Measurements from ENCODE around the gene RNU1-2. TPM values are rescaled to one million over a fixed set of nuclear protein-coding genes. Genes with fewer than 3 reads are reported as not detected.
"Not testable (repeated sequence)": the region's sequence is repeated elsewhere in the genome, so short reads cannot be mapped to it uniquely, and the experiment has no call there.

RNU1-2 gene
- total RNA-seq, 1 experiment from 2014 or later, result 2,051 TPM

DNA sequence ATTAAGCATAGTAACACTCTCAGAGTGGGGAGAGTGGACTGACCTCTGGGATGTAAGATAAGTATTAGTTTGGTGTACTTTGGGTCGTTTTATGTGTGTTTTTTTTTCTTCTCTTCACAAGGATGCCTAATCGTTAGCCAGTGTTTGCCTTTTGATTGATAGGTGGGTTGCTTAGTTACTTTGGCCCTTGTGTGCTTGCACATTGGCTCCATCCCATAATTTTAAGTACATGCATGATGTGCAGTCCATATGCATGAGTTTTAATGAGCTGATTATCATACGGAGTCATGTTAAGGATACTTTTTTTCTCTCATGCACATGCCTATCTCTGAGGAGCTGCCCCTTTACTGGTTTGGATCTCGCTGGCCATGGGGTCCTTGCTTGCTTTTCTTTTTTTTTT is 4.7 kb upstream of the RNU1-2 start:
- H3K4me1 Mint-ChIP-seq, result peaks cover 15 to 23% of the 10 kb centered on the region in 2 experiments
- not testable (repeated sequence) for H3K23me2 ChIP-seq (ENCODE audit: insufficient read length, low read depth, low read length, poor library complexity, severe bottlenecking); H2BK120ac ChIP-seq (ENCODE audit: low read depth, low read length, poor library complexity, severe bottlenecking); H4K20me1 ChIP-seq (ENCODE audit: control insufficient read depth, insufficient read depth, insufficient read length); DNase-seq; H4K8ac ChIP-seq (replicated peaks; ENCODE audit: insufficient read length, low read depth, low read length); H2BK20ac ChIP-seq (ENCODE audit: low read depth, low read length, poor library complexity, severe bottlenecking); H3T11ph ChIP-seq (ENCODE audit: low read length); H3K14ac ChIP-seq (ENCODE audit: insufficient read depth, low read length); H2BK12ac ChIP-seq (ENCODE audit: insufficient read length, low read depth, low read length); H3K4me1 ChIP-seq (ENCODE audit: insufficient read depth, low read length); H3K27me3 Mint-ChIP-seq (ENCODE audit: low read depth); H3K4me3 Mint-ChIP-seq; H3K27me3 ChIP-seq (ENCODE audit: insufficient read depth, low read length); H2AK5ac ChIP-seq (ENCODE audit: insufficient read length, low read length); H3K9me3 Mint-ChIP-seq; H3K18ac ChIP-seq (ENCODE audit: insufficient read length, low read depth, low read length); H2BK5ac ChIP-seq (ENCODE audit: insufficient read length, low read length); H2BK15ac ChIP-seq (ENCODE audit: low read depth, low read length); H3K4ac ChIP-seq (ENCODE audit: low read depth, low read length); H3K27ac Mint-ChIP-seq; H3K9ac ChIP-seq (ENCODE audit: extremely low read depth, insufficient read length, low read length); H3K23ac ChIP-seq (ENCODE audit: insufficient read length, low read depth, low read length); H2AFZ ChIP-seq (ENCODE audit: low read length); H3K79me2 ChIP-seq (ENCODE audit: insufficient read depth, low read length); H3K56ac ChIP-seq (ENCODE audit: insufficient read length, low read depth, low read length); H3K4me2 ChIP-seq (ENCODE audit: insufficient read depth, insufficient read length, low read length); H4K91ac ChIP-seq (ENCODE audit: insufficient read length, low read depth, low read length); H3K79me1 ChIP-seq (ENCODE audit: insufficient read depth, low read depth, low read length, poor library complexity, severe bottlenecking); H3K36me3 Mint-ChIP-seq (ENCODE audit: insufficient read depth in 1 of 3, low read depth in 3 of 3); H3K27ac ChIP-seq (ENCODE audit: insufficient read length, low read depth, low read length); H3K9me3 ChIP-seq (ENCODE audit: control insufficient read depth, low read depth, low read length); H4K5ac ChIP-seq (ENCODE audit: insufficient read length, low read depth, low read length)
- WGBS (ENCODE audit: extremely low coverage, insufficient read length, low lambda C conversion rate), result no CpG with 5 or more reads among the region's 4 CpGs

GRCh38 chr1:16892978-16893525 is 2.7 kb upstream of the RNU1-2 start:
- H2AFZ ChIP-seq (ENCODE audit: low read length); H3K9ac ChIP-seq (ENCODE audit: extremely low read depth, insufficient read length, low read length); H4K20me1 ChIP-seq (ENCODE audit: control insufficient read depth, insufficient read depth, insufficient read length): not testable (repeated sequence)

More at GRCh38 chr1:16892978-16893525, 2.7 kb upstream of the RNU1-2 start:
- not testable (repeated sequence) for H2BK5ac ChIP-seq (ENCODE audit: insufficient read length, low read length); H3K4ac ChIP-seq (ENCODE audit: low read depth, low read length); H4K91ac ChIP-seq (ENCODE audit: insufficient read length, low read depth, low read length); H4K5ac ChIP-seq (ENCODE audit: insufficient read length, low read depth, low read length); H3K27ac Mint-ChIP-seq; H2BK20ac ChIP-seq (ENCODE audit: low read depth, low read length, poor library complexity, severe bottlenecking); H3K14ac ChIP-seq (ENCODE audit: insufficient read depth, low read length); H2BK120ac ChIP-seq (ENCODE audit: low read depth, low read length, poor library complexity, severe bottlenecking); H3K36me3 Mint-ChIP-seq (ENCODE audit: insufficient read depth in 1 of 3, low read depth in 3 of 3); H4K8ac ChIP-seq (replicated peaks; ENCODE audit: insufficient read length, low read depth, low read length); H3K27me3 Mint-ChIP-seq (ENCODE audit: low read depth); H3K27me3 ChIP-seq (ENCODE audit: insufficient read depth, low read length); H3K23me2 ChIP-seq (ENCODE audit: insufficient read length, low read depth, low read length, poor library complexity, severe bottlenecking); H3K79me1 ChIP-seq (ENCODE audit: insufficient read depth, low read depth, low read length, poor library complexity, severe bottlenecking); H3K79me2 ChIP-seq (ENCODE audit: insufficient read depth, low read length); H3K56ac ChIP-seq (ENCODE audit: insufficient read length, low read depth, low read length); H3K27ac ChIP-seq (ENCODE audit: insufficient read length, low read depth, low read length); H3K23ac ChIP-seq (ENCODE audit: insufficient read length, low read depth, low read length); H3K9me3 Mint-ChIP-seq; H2AK5ac ChIP-seq (ENCODE audit: insufficient read length, low read length); H2BK15ac ChIP-seq (ENCODE audit: low read depth, low read length); H3T11ph ChIP-seq (ENCODE audit: low read length); H3K18ac ChIP-seq (ENCODE audit: insufficient read length, low read depth, low read length); DNase-seq; H2BK12ac ChIP-seq (ENCODE audit: insufficient read length, low read depth, low read length); H3K4me2 ChIP-seq (ENCODE audit: insufficient read depth, insufficient read length, low read length); H3K9me3 ChIP-seq (ENCODE audit: control insufficient read depth, low read depth, low read length); H3K4me3 Mint-ChIP-seq; H3K4me1 ChIP-seq (ENCODE audit: insufficient read depth, low read length)
- WGBS (ENCODE audit: extremely low coverage, insufficient read length, low lambda C conversion rate), result no CpG with 5 or more reads among the region's 6 CpGs
- peaks cover 13 to 22% of the 10 kb centered on the region in 2 experiments for H3K4me1 Mint-ChIP-seq
